ENCODE data around the gene PSMG1.
"Not testable (repeated sequence)": the region's sequence is repeated elsewhere in the genome, so short reads cannot be mapped to it uniquely, and the experiment has no call there.

PSMG1 gene
- 7.2 to 13.4 reads per million in 2 donors for total RNA-seq

- peak; percentile 90 to 96 (median 93) for DNase-seq
Observed at GRCh38 chr21:39183272-39184049, at the start of gene PSMG1. Gene PSMG1 (minus strand): TSS chr21:39183451. CDS start chr21:39183385, 66 bp downstream.

- DNase-seq, result no peak
Observed at GRCh38 chr21:39232861-39233291, 49.6 kb upstream of the PSMG1 start.

- DNase-seq, result peak in 1 of 5 experiments; percentile 31
Observed at GRCh38 chr21:39224930-39225329, 41.7 kb upstream of the PSMG1 start.

- no peak for DNase-seq
Observed at GRCh38 chr21:39221997-39222486, 38.8 kb upstream of the PSMG1 start.

GRCh38 chr21:39221282-39221996 lies 38.2 kb upstream of the PSMG1 start:
- DNase-seq, result no peak

GRCh38 chr21:39220875-39221274 lies 37.6 kb upstream of the PSMG1 start:
- DNase-seq, result not testable (repeated sequence)

GRCh38 chr21:39220150-39220549 lies 36.9 kb upstream of the PSMG1 start:
- no peak for DNase-seq

- DNase-seq, result no peak
Observed at GRCh38 chr21:39218082-39218409, 34.8 kb upstream of the PSMG1 start.

GRCh38 chr21:39217356-39218081 lies 34.3 kb upstream of the PSMG1 start:
- peak in 1 of 5 experiments; percentile 18 for DNase-seq

- no peak for DNase-seq
Observed at GRCh38 chr21:39216290-39216689, 33.0 kb upstream of the PSMG1 start.

- no peak for DNase-seq
Observed at GRCh38 chr21:39215078-39215477, 31.8 kb upstream of the PSMG1 start.

- no peak for DNase-seq
Observed at GRCh38 chr21:39209334-39209688, 26.1 kb upstream of the PSMG1 start.

- peak in 1 of 5 experiments; percentile 35 for DNase-seq
Observed at GRCh38 chr21:39208624-39209333, 25.5 kb upstream of the PSMG1 start.

- no peak for DNase-seq
Observed at GRCh38 chr21:39204134-39204533, 20.9 kb upstream of the PSMG1 start.

GRCh38 chr21:39198800-39199199 lies 15.5 kb upstream of the PSMG1 start:
- DNase-seq, result no peak

GRCh38 chr21:39197448-39198233 lies 14.4 kb upstream of the PSMG1 start:
- DNase-seq, result no peak

- DNase-seq, result no peak
Observed at GRCh38 chr21:39196838-39197237, 13.6 kb upstream of the PSMG1 start.

- DNase-seq, result no peak
Observed at GRCh38 chr21:39196310-39196709, 13.1 kb upstream of the PSMG1 start.

GRCh38 chr21:39193380-39193779 lies 10.1 kb upstream of the PSMG1 start:
- no peak for DNase-seq

GRCh38 chr21:39189857-39190604 lies 6.8 kb upstream of the PSMG1 start:
- DNase-seq, result peak in 1 of 5 experiments; percentile 59
